ENCODE results near the gene CDH2.

- no peak for TF ChIP-seq CTCF (IDR thresholded peaks at IDR 0.05)
- TF ChIP-seq POLR2A (IDR thresholded peaks at IDR 0.05): no peak
These were observed 144.8 kb downstream of the CDH2 start for GRCh38 chr18:28032177-28032576.
